Islet of Langerhans (tissue), 1 donor: ENCODE measurements around the gene ZNF600.
A peak's percentile ranks its signal among the peaks of the same experiment; 100 is the strongest.
"Not testable (repeated sequence)": the region's sequence is repeated elsewhere in the genome, so short reads cannot be mapped to it uniquely, and the experiment has no call there.

ENCODE experiments used
- FAIRE-seq: peaks from one replicate; lab custom pipeline; 2011; peaks lifted over from hg19 to GRCh38; lab: Jason Lieb, UNC

Gene ZNF600

GRCh38 chr19:52741951-52742485 is 44.6 kb downstream of the ZNF600 start:
- no peak for FAIRE-seq

GRCh38 chr19:52741371-52741770 is 45.2 kb downstream of the ZNF600 start:
- FAIRE-seq = not testable (repeated sequence)

- FAIRE-seq = no peak
Observed at GRCh38 chr19:52739576-52739975, 47.0 kb downstream of the ZNF600 start.

- FAIRE-seq = no peak
Observed at GRCh38 chr19:52735734-52736133, 50.9 kb downstream of the ZNF600 start.

- FAIRE-seq = peak; percentile 55
Observed at GRCh38 chr19:52734893-52735661, 51.5 kb downstream of the ZNF600 start, which contains the start of gene ZNF611. TSS of gene ZNF611 (minus strand) at chr19:52735044. CDS start at chr19:52715894, 19,150 bp downstream.

- FAIRE-seq = no peak
Observed at GRCh38 chr19:52734331-52734892, 52.2 kb downstream of the ZNF600 start.

- FAIRE-seq = not testable (repeated sequence)
Observed at GRCh38 chr19:52726051-52726450, 60.5 kb downstream of the ZNF600 start.

- FAIRE-seq = no peak
Observed at GRCh38 chr19:52725528-52725961, 61.0 kb downstream of the ZNF600 start.

- no peak for FAIRE-seq
Observed at GRCh38 chr19:52724701-52725514, 61.7 kb downstream of the ZNF600 start.

- FAIRE-seq = not testable (repeated sequence)
Observed at GRCh38 chr19:52723907-52724598, 62.5 kb downstream of the ZNF600 start.

GRCh38 chr19:52722062-52723003 is 64.3 kb downstream of the ZNF600 start:
- FAIRE-seq = no peak

- FAIRE-seq = not testable (repeated sequence)
Observed at GRCh38 chr19:52720541-52720940, 66.0 kb downstream of the ZNF600 start.

- FAIRE-seq = no peak
Observed at GRCh38 chr19:52716522-52716921, 70.1 kb downstream of the ZNF600 start.

GRCh38 chr19:52715902-52716301 is 70.7 kb downstream of the ZNF600 start:
- FAIRE-seq = not testable (repeated sequence)

- FAIRE-seq = not testable (repeated sequence)
Observed at GRCh38 chr19:52715330-52715729, 71.3 kb downstream of the ZNF600 start.
